Muscle layer of colon (tissue), 2 donors: Measurements from ENCODE around the gene FABP3.

ENCODE experiments used
- H3K27ac ChIP-seq: one replicate; pipeline ENCODE4 v1.7.0; 2013; ENCODE audit warnings: low read depth, mild to moderate bottlenecking, low read length, moderate library complexity
- H3K27me3 ChIP-seq, 2 donors: one replicate each; pipeline ENCODE4 v1.7.0; 2013; ENCODE audit warnings: low read length in 2 of 2, mild to moderate bottlenecking in 2 of 2; ENCODE audit not compliant: insufficient read depth in 2 of 2, control insufficient read depth in 1 of 2
- H3K36me3 ChIP-seq: one replicate; pipeline ENCODE4 v1.7.0; 2013; ENCODE audit warnings: mild to moderate bottlenecking, low read length; ENCODE audit not compliant: insufficient read depth
- H3K4me1 ChIP-seq: one replicate; pipeline ENCODE4 v1.7.0; 2013; ENCODE audit warnings: mild to moderate bottlenecking, low read length; ENCODE audit not compliant: insufficient read depth
- H3K4me3 ChIP-seq, 2 donors: one replicate each; pipeline ENCODE4 v1.7.0; 2013; ENCODE audit warnings: low read length in 2 of 2, low read depth in 1 of 2, mild to moderate bottlenecking in 1 of 2, moderate library complexity in 1 of 2
- H3K9ac ChIP-seq: one replicate; pipeline ENCODE4 v1.7.0; 2013; ENCODE audit warnings: low read length
- H3K9me3 ChIP-seq: one replicate; pipeline ENCODE4 v1.7.0; 2013; ENCODE audit warnings: mild to moderate bottlenecking, low read length
- donor health status: abdominal sarcoma.
- donor health status: Adenocarcinoma of cecum.

Gene FABP3

DNA sequence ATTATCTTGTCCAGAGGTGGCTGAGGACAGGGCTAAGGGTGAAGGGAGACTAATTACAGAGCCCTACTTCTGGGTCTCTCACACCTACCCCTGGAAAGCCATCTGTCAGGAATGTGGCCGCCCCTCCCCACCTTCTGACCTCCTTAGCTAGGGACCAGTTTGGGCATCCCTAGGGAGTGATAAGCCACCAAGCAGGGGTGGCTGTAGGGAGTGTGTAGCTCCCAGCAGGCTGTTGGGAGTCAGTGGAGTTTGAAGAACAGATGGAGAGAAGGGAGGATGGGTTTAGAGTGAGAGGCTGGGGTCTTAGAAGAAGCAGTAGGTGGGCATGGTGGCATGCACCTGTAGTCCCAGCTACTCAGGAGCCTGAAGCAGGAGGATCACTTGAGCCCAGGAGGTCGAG, 39.3 kb upstream of the FABP3 start:
- H3K4me3 ChIP-seq = no peak overlapping the region
- no peaks in the 10 kb centered on the region for H3K4me1 ChIP-seq
- H3K9ac ChIP-seq = no peak overlapping the region
- H3K27me3 ChIP-seq = peaks cover 26 to 56% of the 10 kb centered on the region in 2 donors
- no peak overlapping the region for H3K27ac ChIP-seq
- no peaks in the 10 kb centered on the region for H3K36me3 ChIP-seq
- H3K9me3 ChIP-seq = no peaks in the 10 kb centered on the region

DNA sequence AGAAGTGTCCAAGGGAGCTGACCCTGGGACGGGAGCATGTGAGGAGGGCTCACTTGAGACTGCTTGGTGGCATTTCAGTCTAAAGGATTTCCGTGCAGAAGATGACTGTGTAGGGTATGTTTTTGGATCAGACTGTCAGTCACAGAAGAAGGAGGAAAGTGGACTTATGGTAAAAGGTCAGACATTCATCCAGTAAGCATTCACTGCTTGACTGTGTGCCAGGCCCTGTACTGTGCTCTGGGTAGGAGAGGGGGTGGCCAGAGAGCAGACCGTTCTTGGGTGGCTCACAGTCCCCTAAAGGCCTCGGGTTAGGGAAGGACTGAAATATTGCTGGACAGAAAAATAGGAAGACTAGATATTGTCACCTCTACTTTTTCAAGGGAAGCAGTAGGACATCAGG, 38.0 kb upstream of the FABP3 start:
- Histone ChIP-seq H3K9me3 (no peaks in the 10 kb centered on the region), H3K4me1 (no peaks in the 10 kb centered on the region), H3K36me3 (no peaks in the 10 kb centered on the region), H3K27ac (no peak overlapping the region), H3K4me3 (no peak overlapping the region), H3K9ac (no peak overlapping the region), H3K27me3 (peaks cover 26 to 56% of the 10 kb centered on the region in 2 donors)

DNA sequence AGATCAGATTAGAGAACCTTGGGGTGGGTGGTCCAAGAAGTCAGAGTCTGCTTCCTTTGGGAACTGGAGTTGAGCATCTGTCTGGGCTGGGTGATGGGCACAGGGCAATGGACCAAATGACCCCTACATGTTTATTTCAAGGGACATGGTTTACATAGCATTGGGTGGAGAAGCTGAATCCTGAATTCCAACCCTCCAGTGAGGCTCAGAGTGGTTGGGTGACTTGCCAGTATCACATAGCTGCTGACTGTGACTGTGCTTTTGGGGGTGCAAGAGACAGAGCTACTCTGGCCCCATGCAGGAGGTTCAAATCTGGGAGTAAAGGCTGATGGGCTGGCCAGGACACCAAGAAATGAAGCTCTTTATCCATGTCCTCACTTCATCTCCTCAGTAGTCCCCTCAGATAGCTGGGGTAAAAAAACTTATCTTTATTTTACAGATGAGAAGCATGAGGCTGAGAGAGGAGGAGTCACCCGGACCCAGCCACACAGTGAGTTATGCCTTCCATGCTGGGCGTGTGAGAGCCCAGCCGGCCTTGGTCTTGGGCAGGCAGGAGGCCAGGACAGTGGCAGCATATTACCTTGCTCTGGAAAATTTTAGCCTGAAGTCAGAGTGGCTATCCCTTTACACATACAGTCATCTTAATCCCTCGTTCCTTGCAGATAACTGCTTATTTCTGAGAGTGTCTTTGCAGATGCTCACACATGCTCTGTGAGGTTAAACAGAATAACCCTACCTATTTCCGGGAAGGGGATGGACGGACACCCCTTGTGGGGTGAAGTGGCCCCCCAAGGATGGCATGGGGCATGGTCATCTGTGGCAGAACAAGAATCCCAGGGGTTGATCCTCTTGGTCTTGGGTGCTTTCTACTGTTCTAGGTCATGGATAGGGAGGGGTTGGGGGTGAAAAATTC, 37.3 kb upstream of the FABP3 start:
- Histone ChIP-seq H3K4me3 (no peak overlapping the region), H3K9me3 (no peaks in the 10 kb centered on the region), H3K4me1 (no peaks in the 10 kb centered on the region), H3K27ac (no peak overlapping the region), H3K36me3 (no peaks in the 10 kb centered on the region), H3K9ac (no peak overlapping the region), H3K27me3 (peaks cover 26 to 53% of the 10 kb centered on the region in 2 donors)

DNA sequence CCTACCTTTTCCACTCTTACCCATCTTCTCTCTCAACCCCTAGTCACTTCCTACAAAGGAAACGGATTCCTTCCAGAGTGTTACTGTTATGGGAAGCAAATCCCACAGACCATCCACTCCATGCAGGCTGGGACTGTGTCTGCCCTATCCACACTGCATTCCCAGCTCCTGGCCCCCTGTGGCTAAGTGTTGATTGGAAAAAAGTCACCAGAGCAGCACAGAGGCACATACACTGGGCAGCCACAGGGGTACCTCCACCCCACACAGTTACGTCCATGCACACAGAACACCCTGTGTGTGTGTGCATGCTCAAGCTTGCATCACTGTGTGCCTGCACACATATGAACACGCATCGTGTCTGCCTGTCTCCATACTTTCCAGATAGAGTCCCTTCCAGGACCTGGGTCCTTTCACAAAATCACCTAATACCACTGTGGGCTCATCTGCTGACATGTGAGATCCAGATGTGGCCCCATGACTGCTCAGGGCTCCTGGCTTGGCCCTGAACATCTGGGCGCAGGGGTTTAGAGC, 36.0 kb upstream of the FABP3 start:
- no peaks in the 10 kb centered on the region for H3K36me3 ChIP-seq
- peaks cover 26 to 40% of the 10 kb centered on the region in 2 donors for H3K27me3 ChIP-seq
- H3K9me3 ChIP-seq = no peaks in the 10 kb centered on the region
- no peaks in the 10 kb centered on the region for H3K4me1 ChIP-seq
- H3K4me3 ChIP-seq = no peak overlapping the region
- no peak overlapping the region for H3K9ac ChIP-seq
- H3K27ac ChIP-seq = no peak overlapping the region

DNA sequence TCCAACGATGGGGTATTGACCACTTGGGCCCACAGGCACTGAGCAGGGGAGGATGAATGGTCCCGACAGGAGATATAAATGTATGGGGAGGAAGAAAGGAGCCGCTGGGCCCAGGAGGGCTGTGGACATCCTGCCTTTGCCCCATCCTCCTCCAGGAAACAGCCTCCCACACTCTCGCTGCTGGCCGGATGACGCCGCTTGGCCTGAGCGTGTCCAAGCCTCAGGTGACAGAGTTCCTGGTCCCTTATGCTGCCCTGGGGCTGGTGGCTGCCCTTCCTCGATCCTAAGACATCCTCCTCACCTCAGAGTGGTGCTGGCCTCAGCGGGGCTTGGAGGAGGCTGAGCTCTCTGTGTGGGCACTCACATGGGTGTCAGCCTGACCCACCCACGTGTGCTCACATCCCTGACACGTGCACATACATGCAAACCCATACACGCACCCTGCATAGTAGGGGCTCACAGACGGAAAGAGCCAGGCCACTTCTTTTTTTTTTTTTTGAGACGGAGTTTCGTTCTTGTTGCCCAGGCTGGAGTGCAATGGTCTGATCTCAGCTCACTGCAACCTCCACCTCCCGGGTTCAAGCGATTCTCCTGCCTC, 34.3 kb upstream of the FABP3 start:
- Histone ChIP-seq H3K4me1 (no peaks in the 10 kb centered on the region), H3K9me3 (no peaks in the 10 kb centered on the region), H3K36me3 (no peaks in the 10 kb centered on the region), H3K4me3 (no peak overlapping the region), H3K9ac (no peak overlapping the region), H3K27me3 (peaks cover 19 to 24% of the 10 kb centered on the region in 2 donors), H3K27ac (no peak overlapping the region)

DNA sequence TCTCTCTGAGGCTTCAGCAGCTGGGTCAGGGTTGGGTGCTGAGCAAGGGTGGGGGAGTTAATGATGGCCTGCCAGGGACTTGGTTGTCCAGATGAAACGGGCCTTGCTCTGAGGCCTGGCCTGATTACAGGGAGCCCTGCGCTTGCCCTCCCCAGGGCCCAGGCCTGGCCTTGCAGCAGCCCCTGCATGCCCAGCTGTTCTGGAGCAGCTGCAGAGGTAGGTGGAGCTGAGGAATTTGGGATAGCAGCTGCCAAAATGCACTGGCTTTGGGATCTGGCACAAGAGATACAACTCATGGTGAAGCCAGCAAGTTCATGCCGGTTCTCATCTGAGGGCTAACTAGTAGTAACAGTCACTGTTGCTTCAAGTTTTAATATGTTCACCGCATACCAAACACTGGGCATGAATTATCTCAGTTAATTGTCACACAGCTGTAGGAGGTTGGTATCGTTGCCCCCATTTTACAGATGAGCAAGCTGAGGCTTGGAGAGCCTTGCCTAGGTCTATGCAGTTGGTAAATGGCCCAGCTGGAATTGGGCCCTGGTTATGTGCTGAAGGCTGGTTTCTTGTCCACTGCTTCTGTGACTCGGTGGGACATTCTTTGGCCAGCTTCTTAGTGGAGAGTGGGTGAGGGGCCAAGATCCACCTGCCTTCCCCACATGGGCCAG, 32.8 kb upstream of the FABP3 start:
- Histone ChIP-seq H3K4me1 (no peaks in the 10 kb centered on the region), H3K27ac (no peak overlapping the region), H3K27me3 (peaks cover 6 to 10% of the 10 kb centered on the region in 2 donors), H3K4me3 (no peak overlapping the region), H3K36me3 (no peaks in the 10 kb centered on the region), H3K9ac (no peak overlapping the region), H3K9me3 (no peaks in the 10 kb centered on the region)

DNA sequence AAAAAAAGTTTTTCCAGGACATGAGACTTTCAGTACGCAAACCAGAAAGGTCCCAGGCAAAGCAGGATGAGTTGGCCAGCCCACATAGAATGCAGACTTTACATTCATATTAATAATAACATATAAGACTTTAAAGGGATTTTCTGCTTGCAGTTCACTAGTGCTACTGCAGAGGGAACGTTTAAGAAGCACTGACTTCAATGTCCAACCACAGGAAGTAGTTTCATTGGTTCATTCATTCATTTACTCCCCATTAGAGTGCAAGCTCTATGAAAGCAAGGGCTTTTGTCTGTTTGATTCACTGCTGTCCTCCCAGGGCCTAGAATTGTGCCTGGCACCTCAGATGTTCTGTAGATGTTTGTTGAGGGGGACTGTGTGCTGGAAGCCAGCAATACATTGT, 28.4 kb upstream of the FABP3 start:
- H3K27me3 ChIP-seq = no peaks in the 10 kb centered on the region

DNA sequence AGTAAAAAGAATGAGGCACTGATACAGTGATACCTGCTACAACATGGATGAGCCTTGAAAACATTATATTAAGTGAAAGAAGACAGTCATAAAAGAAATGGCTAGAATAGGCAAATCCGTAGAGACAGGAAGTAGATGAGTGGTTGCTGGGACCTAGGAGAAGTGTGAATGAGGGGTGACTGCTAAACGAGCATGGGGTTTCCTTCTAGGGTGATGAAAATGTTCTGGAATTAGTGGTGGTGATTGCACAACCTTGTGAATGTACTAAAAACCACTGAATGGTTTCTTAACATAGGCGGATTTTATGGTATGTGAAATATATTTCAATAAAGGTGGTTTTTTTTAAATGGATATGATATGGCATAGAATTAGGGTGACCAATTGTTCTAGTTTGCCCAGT, 27.5 kb upstream of the FABP3 start:
- Histone ChIP-seq H3K9me3 (no peaks in the 10 kb centered on the region), H3K9ac (no peak overlapping the region), H3K4me3 (no peak overlapping the region), H3K36me3 (no peaks in the 10 kb centered on the region), H3K27ac (no peak overlapping the region), H3K4me1 (no peaks in the 10 kb centered on the region), H3K27me3 (no peaks in the 10 kb centered on the region)

More for the DNA sequence above, 28.4 kb upstream of the FABP3 start:
- Histone ChIP-seq H3K4me1 (no peaks in the 10 kb centered on the region), H3K27ac (no peak overlapping the region), H3K4me3 (no peak overlapping the region), H3K36me3 (no peaks in the 10 kb centered on the region), H3K9me3 (no peaks in the 10 kb centered on the region), H3K9ac (no peak overlapping the region)

DNA sequence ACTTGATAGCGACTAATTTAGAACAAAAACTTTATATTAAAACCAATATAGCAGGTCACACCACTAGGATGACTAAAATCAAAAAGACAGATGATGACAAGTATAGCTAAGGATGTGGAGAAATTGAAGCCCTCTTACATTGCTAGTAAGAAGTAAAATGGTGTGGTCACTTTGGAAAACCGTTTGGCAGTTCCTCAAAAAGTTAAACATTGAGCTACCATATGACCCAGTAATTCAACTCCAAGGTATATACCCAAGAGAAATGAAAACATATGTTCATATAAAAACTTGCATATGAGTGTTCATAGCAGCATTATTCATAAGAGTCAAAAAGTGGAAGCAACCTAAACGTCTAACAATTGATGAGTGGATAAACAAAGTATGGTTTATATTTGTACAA, 27.1 kb upstream of the FABP3 start:
- no peak overlapping the region for H3K27ac ChIP-seq
- no peaks in the 10 kb centered on the region for H3K27me3 ChIP-seq
- H3K9ac ChIP-seq = no peak overlapping the region
- H3K4me3 ChIP-seq = no peak overlapping the region
- H3K9me3 ChIP-seq = no peaks in the 10 kb centered on the region
- H3K4me1 ChIP-seq = no peaks in the 10 kb centered on the region
- H3K36me3 ChIP-seq = no peaks in the 10 kb centered on the region

DNA sequence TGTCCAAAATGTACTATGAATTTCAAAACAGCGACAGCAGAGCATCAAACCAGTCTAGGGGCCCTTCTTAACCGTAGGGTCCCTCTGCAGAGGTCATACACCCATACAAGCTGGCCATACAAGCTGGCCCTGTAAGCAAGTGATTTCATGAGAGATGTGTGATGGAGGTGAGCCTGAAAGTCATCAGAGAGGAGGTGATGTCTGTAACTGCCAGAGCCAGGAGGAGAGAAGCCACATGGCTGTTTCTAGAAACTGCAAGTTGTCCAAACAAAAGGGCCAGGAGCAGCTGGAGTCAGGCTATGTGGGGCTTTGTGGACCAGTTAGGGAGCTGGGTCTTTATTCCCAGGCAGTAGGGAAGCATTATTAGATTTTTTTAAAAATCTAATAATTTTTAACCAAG, 25.4 kb upstream of the FABP3 start:
- Histone ChIP-seq H3K36me3 (no peaks in the 10 kb centered on the region), H3K27me3 (peaks cover 0 to 4% of the 10 kb centered on the region in 2 donors), H3K27ac (no peak overlapping the region), H3K9me3 (no peaks in the 10 kb centered on the region), H3K9ac (no peak overlapping the region), H3K4me1 (peaks cover 4% of the 10 kb centered on the region), H3K4me3 (no peak overlapping the region)

DNA sequence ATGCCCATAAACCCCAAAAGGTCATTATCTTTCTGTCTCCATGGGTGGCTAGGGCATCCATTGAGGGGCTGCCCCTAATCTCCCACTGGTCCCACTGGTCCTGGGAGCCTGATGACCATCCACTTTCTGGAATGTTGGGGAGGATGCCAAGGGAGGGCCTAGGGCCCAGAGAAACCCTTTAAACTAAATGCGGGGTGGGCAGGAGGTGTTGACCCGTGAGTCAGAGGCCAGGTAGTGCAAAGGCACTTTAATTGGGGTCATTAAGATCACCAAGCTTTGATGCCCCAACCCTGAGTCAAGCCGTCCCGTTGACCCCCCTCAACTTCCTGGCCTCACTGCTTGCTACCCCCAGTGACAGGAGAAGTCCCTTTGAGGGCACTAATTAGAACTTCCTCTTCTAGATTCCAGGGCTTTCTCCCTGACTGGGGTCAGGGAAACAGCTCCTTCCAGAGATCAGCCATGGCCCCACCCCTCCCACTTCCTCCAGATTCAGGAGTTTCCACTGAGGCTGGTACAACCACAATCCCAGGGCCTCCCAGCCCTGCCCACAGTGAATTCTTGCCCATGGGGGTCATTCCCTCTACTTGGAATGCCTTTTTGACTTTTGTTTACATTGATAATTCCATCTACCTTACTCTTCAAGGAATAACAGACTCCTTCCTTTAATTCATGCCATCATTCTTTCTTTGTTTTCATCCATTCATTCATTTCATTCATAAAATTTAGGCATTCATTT, 24.7 kb upstream of the FABP3 start:
- H3K9ac ChIP-seq = no peak overlapping the region
- peaks cover 0 to 4% of the 10 kb centered on the region in 2 donors for H3K27me3 ChIP-seq
- H3K36me3 ChIP-seq = no peaks in the 10 kb centered on the region
- H3K4me3 ChIP-seq = no peak overlapping the region
- peaks cover 4% of the 10 kb centered on the region for H3K4me1 ChIP-seq
- H3K9me3 ChIP-seq = no peaks in the 10 kb centered on the region
- no peak overlapping the region for H3K27ac ChIP-seq
